Measurements from ENCODE around the gene GGACT.

GRCh38 chr13:100636004-100636403 is 47.4 kb upstream of the GGACT start:
- TF ChIP-seq CTCF (IDR thresholded peaks at IDR 0.05) (no peak), POLR2AphosphoS5 (IDR thresholded peaks at IDR 0.05; ENCODE audit: low read depth, low read length) (no peak), REST (IDR thresholded peaks at IDR 0.05; ENCODE audit: insufficient read depth in 1 of 2, low read depth in 2 of 2, low read length in 1 of 2) (no peak)

Measured in Panc1 (cell line).